T-helper 1 cell (primary cell): ENCODE measurements around the gene USP11.
A peak's percentile ranks its signal among the peaks of the same experiment; 100 is the strongest.

Experiments used
- DNase-seq, 5 donors: peaks; one replicate each; pipeline ENCODE4 v3.0.0-alpha.2; 2012 to 2020

The USP11 gene

DNA sequence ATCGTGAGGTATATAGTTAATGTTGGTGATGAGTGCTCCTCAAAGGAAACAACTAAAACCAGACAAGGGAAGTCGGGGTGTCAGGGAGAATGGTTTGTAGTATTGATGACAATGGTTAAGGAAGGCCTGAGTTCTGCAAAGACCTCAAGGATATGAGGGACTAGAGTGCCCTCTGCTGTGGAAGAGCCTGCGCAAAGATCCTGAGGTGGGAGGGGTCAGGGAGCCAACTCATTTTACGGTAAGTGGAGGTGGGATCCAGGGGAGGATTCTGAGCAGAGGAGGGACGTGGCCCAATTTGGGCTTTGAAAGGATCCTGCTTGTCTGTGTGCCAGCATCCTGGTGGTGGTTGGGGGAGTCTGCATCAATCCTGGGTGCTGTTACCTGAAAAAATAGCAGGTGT lies 27.8 kb upstream of the USP11 start:
- DNase-seq = no peak

DNA sequence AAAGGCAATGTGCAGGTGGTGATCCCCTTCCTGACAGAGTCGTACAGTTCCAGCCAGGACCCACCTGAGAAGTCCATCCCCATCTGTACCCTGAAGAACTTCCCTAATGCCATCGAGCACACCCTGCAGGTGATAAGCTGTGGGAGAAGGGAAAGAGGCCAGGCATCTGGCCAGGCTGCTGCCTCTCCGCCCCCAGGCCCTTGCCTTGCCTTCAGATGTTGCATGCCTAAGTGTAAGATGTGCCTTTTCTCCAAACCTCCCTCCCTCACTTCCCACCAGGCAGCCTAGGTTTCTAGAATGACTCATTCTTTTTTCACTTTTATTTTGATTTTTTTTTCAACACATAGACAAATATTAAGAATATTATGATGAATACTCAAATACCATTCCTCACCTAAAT lies 26.5 kb upstream of the USP11 start:
- DNase-seq = no peak

DNA sequence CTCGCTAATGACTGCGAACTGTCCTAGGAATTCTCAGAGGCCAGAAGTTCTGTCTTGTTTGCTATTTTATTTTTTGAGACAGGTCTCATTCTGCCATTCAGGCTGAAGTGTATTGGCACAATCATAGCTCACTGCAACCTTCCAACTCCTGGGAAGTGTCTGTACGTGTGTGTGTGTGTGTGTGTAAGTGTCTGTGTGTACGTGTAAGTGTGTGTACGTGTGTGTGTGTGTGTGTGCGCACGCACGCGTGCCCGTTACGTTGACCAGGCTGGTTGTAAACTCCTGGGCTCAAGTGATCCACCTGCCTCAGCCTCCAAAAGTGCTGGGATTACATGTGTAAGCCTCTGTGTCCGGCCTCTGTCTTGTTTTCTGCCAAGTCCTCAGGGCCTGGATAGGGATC lies 24.7 kb upstream of the USP11 start:
- no peak for DNase-seq

DNA sequence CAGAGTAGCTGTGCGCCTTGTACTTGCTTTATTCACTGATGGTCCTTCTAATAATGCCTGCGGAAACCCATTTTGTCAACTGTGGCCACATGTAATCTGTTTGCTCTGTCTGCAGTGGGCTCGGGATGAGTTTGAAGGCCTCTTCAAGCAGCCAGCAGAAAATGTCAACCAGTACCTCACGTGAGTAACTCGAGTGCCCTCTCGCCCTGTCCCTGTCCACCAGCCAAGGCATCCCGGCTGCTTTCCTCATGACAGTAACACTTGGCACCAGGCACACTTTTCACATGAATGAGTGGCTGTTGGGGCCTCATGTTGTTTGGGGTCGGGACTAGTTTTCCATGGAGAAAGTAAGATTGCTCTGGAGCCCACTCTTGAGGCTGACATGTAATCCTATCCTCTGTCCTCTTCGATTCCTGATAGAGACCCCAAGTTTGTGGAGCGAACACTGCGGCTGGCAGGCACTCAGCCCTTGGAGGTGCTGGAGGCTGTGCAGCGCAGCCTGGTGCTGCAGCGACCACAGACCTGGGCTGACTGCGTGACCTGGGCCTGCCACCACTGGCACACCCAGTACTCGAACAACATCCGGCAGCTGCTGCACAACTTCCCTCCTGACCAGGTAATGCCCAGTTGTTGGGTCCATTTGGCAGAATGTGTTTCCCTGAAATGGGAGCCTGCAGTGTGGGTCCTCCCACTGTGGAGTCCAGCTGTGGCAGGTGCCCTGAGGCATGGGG lies 23.1 kb upstream of the USP11 start:
- DNase-seq = no peak

DNA sequence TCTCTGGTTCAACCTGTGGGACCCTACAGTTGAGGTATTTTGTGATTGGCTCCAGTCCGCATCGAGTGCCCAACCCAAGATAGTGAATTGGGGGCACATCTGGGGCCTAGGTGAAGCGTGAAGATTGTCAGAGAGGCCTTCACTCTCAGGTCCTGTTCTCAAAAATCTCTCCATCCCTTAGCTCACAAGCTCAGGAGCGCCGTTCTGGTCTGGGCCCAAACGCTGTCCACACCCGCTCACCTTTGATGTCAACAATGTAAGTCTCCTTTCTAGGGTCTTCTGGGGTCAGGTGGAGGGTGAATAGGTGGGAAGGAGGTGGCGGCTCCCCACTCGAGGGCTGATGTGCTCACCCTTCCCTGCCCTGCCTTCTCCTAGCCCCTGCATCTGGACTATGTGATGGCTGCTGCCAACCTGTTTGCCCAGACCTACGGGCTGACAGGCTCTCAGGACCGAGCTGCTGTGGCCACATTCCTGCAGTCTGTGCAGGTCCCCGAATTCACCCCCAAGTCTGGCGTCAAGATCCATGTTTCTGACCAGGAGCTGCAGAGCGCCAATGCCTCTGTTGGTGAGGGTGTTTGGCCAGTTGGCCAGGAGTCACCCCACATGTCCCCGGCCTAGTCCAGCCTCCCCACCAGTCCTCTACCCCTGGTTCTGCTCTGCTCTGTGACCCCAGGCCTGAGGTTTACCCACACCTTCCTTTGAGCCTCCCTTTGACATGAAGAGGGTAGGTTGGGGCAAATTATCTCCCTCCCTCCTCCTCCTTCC lies 22.0 kb upstream of the USP11 start:
- DNase-seq = no peak

DNA sequence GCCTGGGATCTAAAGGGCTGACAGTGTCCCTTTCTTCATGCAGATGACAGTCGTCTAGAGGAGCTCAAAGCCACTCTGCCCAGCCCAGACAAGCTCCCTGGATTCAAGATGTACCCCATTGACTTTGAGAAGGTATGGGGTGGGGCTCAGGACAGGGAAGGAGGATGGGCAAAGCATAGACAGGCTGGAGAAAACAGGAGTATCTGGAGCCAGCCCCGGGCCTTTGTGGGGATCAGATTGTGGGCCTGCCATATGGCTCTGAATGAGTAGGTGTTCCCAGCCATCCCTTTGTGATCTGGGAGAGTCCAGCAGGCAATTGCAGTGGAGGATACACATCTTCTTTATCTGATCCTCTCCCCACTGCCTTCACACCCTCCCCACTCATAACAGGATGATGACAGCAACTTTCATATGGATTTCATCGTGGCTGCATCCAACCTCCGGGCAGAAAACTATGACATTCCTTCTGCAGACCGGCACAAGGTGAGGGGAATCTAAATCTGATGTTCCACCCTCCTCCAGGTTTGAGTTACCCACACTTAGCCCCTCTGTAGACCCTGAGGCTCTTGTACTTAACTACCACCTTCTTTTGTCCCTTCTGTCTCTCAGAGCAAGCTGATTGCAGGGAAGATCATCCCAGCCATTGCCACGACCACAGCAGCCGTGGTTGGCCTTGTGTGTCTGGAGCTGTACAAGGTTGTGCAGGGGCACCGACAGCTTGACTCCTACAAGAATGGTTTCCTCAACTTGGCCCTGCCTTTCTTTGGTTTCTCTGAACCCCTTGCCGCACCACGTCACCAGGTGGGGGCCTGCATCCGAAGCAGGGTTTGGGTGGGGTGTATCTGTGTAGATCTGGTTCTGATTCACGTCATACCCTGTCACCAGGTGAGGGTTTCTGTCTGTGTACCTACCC lies 20.2 kb upstream of the USP11 start:
- no peak for DNase-seq

DNA sequence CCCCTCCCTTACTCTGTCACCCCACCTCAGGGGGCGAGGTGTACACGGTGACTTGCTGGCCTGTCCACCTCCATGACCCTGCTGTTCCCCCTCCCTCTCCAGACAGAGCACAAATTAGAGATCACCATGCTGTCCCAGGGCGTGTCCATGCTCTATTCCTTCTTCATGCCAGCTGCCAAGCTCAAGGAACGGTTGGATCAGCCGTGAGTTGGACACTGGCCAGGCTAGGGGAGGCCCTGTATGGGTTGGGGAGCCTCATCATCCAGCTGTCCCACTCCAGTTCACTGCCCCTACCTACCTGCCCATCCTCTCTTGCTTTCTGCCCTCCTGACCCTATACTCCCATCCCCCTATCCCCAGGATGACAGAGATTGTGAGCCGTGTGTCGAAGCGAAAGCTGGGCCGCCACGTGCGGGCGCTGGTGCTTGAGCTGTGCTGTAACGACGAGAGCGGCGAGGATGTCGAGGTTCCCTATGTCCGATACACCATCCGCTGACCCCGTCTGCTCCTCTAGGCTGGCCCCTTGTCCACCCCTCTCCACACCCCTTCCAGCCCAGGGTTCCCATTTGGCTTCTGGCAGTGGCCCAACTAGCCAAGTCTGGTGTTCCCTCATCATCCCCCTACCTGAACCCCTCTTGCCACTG lies 18.3 kb upstream of the USP11 start:
- no peak for DNase-seq

DNA sequence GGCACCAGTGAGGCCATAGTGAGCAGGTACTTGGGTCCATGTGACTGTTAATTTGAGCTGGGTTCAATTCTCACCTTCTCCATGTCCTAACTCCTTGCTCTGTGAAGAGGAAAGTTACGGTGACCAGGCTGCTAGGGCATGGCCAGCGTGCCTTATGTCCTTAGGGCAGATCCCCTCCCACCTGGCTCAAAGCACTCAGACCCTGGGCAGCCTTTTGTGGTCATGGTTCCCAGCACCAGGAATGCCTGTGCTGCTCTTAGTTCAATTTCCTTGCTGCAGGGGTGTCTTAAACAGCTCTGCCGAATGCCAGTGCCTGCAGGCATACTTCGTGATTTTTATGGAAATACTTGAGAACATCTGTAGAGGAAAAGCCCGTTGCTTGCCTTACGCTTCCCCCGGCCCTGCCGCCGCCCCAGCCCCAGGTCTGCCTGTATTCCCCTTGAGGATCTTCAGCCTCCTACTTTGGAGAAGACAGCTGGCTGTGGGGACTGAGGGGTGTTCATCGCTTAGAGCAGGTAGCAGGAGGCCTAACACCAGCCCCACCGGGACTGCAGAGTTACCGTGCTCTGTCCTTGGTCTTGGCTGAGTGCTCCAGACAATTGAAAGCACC lies 17.4 kb upstream of the USP11 start:
- DNase-seq = no peak

DNA sequence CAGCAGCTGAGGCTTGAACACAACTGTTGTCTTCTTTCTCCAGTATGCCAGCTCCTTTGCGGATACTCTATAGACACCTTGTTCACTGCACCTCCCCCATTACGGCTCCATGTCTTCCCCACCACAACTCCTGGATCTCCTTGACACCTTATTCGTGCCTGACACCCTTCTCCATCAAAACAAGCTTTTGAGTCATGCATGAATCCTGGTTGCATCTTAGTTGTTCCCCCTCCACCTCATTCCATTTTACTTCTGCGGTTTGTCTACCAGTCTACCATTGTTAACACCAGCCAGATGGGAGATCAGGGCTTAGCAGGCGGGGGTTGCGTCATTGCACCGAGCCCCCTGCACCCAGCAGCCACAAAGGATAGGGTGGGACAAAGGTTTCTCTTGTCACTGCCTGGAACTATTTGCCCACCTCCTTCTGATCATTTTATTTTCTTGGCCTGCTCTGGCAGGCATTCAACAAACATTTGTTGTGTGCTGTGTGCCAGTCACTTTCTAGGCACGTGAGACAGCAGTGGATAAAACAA lies 16.4 kb upstream of the USP11 start:
- DNase-seq = no peak

DNA sequence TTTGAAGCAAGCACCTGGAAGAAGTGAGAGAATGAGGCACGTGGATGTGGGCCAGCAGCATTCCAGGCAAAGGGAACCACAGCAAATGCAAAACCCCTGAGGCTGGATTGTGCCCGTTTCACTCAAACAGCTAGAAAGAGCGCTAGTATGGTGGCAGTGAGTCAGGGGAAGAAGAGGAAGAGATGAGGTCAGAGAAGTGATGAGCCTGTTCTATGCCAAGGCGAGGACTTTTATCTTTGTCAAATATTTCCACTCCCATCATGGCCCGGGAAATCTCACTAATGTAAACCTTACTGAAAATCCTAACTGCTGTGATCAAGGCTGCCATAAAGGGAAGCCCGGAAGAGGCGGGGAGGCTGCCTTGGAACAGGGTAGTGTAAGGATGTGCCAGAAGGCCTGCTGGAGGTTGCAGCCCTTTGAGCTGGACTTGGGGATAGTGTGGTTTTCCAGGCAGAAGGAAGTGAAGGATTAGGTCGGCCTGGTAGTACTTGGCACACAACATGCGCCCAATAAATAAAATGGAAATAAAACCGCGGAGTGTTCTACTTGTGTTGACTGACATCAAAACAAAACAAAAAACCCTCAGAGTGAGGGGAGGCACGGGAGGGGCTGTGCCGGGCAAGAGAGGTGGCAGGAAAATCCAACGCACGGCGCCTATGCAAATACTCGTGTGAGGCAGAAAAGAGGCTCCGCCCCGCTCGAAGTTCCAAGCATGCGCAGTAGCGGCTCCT lies 15.5 kb upstream of the USP11 start:
- DNase-seq = peak in 1 of 5 donors; percentile 7

DNA sequence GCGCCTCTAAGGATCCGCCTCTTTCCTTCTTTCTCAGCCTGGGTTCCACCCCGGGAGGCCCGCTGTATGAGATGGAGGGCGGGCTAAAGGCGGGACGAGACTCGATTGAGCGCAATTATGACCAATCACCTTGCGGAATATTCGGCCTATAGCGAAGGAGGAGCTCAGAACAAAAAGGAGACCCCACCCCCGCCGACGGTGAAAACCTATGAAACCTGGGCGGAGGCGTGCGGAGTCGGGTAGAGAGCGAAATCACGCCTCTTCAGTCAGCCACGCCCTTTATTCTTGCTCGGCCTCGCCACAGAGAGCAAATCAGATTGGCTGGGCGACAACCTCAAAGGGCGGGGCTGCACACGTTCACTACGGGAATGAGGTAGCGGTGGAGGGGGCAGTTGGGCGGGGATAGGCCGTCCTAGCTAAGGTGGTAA lies 14.9 kb upstream of the USP11 start:
- DNase-seq = peak; percentile 88 to 99 (median 92)

DNA sequence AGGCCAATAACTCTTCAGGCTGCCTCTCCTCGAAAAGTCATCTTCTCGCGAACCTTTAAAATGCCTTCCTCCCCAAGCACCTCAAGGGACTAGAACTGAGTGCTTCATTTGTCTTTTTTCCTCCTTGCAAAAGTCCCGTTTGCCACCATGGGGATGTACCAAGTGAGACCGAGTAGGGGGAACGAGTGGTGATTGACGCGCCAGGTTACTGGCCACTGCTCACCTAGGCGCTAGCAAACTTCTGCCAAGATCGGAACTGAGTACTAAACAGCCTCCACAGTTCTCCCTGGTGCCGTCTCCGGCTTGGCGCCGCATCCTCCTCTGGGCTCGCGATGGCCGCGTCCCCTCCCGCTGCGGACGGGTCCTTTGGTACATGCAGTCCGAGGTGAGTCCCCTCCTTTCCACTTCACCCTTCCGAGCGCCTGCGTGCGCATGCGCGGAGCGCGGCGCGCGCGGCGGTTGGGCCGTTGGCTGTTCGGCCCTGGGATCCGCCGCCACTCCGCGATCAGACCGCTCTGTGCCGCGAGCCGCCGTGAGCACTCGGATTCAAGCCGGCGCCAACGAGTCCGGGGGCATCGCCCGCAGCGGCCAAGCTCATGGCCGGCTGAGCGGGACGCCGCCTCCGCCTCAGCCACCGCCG lies 14.4 kb upstream of the USP11 start, which contains the start of gene CDK16:
CDK16 (plus strand) TSS at position 402 of the 640 bp plus-strand sequence. CDS start 4,877 bp downstream, outside the sequence.
- peak; percentile 50 to 92 (median 54) for DNase-seq

DNA sequence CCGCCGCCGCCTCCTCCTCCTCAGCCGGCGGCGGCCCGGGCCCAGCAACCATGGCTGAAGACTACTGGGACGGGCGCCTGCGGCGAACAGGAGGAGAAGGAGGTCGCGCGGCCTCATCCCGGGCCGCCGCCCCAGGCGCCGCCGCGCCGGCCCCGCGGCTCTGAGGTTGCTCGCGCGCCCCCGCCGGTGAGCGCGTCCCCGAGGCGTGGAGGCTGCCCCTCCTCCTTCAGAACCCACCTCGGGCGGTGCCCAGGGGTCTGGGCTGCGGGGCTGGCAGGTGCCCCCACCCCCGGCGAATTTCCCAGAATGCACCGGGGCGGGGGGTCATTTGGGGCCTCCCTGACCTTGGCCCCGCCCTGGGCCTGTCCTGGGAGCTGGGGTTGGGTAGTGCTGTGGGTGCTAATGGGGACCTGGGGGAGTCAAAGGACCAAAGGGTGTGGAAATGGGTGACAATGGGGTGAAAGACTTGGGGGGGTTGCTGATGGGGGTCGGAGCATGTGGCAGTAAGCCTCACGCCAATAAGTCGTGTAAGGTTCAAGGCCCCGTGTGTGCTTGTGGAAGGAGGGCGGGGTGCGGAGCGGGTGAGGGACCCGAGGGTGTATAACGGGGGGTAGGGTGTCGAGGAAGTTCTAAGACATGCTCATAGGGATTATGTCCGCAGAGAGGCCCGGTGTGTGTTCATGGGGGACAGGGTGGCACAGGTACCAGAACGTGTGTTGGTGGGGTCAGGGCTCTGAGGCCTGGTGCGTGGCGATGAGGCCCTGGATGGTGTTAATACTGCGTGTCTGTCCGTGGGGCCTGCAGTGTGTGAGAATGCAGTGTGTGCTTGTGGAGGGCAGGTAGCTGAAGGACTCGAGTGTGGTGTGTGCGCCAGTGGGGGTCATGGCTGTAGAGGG lies 13.6 kb upstream of the USP11 start:
- peak; percentile 23 to 47 (median 26) for DNase-seq

DNA sequence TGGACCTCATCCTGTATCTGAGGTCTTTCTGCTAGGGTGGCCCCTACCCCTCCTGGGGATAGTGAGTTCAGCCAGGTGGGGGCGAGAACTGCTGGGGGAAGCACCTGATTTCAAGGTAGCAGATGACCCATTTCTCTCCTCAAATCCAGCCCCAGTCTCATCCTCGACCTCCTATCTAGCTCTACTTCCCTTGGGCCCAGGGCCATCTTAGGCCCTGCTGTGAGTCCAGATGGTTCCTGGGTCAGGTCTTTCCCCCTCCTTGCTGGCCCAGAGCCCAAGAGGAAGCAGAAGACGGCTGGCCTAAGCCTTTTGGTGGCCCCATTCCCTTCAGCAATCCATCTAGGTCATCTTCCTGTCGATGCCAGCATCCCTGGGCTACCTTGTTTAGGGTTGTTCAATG lies 11.1 kb upstream of the USP11 start:
- no peak for DNase-seq

DNA sequence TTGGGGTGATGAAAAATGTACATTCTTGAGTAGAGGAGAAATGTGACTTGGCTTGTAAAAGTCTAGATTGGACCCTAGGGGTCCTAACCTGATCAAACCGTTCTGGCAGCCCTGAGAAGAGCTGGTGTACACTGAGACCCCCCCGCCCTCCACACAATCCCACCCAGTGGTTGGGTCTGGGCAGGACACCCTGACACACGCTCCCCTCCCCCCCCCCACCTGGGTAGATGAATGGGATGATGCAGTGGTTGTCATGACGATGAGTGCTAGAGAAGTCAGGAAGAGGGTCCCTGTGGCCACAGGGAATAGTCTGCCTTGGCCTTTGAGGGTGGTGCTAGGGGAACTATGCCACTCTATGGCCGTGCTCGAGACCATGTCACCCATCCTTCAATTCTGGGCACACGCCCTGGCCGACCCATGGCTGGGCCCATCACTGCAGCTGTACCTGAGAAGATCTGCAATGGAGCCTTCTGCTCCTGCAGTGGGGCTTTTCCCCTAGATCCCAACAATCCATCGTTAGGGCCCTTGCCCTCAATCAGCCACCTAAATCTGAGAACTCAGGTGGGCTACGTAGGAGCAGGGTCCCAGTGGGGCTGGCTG lies 10.0 kb upstream of the USP11 start:
- no peak for DNase-seq

DNA sequence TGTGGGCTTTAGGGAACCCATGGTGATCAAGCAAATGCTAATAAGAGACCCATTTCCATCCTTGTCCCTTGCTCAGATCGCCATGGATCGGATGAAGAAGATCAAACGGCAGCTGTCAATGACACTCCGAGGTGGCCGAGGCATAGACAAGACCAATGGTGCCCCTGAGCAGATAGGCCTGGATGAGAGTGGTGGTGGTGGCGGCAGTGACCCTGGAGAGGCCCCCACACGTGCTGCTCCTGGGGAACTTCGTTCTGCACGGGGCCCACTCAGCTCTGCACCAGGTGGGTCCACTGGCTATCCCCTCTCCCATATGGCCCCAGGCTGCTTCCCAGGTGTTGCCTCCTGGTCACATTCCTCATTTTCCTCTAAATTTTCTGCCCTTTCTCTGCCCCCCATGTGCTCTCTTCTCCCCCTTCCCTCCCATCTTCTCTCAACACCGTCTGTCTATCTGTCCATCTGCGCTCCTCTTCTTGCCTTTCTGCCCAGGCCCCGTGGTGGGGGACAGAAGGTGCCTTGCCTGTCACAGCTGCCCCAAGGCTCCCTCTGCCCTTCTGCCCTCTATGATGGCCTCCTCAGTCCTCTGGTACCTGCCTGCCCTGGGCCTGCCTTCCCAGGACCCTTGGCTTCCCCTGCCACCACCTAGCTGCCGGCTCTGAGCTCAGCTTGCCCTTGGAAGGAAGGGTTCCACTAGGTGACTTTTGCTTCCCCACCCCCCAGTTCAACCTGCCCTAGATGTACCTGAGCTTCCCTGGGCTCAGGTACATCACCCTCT lies 9.1 kb upstream of the USP11 start:
- DNase-seq = no peak

DNA sequence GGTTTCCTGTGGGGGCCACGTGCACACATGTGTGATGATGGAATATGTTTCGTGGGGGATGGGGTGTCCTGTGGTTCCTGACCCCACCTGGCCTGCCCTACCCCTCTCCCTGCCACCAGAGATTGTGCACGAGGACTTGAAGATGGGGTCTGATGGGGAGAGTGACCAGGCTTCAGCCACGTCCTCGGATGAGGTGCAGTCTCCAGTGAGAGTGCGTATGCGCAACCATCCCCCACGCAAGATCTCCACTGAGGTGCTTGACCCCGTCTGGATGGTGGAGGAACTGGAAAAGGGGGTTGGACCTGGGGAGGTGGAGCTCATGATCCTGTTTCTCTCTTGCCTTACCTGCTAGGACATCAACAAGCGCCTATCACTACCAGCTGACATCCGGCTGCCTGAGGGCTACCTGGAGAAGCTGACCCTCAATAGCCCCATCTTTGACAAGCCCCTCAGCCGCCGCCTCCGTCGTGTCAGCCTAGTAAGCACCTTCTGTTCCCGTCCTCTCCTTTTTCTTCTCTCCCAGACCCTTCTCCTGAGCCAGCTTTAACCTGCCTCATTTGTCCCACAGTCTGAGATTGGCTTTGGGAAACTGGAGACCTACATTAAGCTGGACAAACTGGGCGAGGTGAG lies 8.4 kb upstream of the USP11 start:
- DNase-seq = no peak

DNA sequence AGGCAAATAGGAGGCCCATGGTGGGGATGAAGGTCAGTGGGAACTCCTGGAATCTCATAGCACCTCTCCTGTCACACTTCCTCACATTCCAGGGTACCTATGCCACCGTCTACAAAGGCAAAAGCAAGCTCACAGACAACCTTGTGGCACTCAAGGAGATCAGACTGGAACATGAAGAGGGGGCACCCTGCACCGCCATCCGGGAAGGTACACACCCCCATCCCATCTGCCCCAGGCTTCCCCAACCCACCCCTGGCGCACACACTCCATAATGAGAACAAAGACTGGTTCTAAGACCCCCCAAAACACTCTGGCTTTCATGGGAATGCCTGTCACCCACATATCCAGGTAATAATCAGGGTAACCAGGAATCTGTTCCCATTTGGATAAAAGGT lies 7.9 kb upstream of the USP11 start:
- DNase-seq = no peak
